Mesendoderm (in vitro differentiated cells): Measurements from ENCODE around the gene AFG3L2.

Source experiments
- DNase-seq: peaks from one replicate; pipeline ENCODE4 v3.0.0; 2013
- H2AK5ac ChIP-seq: 2 replicates; pipeline ENCODE4 v1.6.1; 2013; ENCODE audit warnings: low read length, inconsistent platforms
- H2BK120ac ChIP-seq: 2 replicates; pipeline ENCODE4 v1.6.1; 2013; ENCODE audit warnings: low read depth, mild to moderate bottlenecking, low read length, moderate library complexity, mixed read lengths
- H2BK15ac ChIP-seq: replicated peaks from 2 replicates; pipeline ENCODE4 v1.6.1; 2013; ENCODE audit warnings: low read depth, mild to moderate bottlenecking, moderate library complexity
- H2BK5ac ChIP-seq: 2 replicates; pipeline ENCODE4 v1.6.1; 2013; ENCODE audit warnings: low read length, inconsistent platforms
- H3K18ac ChIP-seq: 2 replicates; pipeline ENCODE4 v1.6.1; 2013; ENCODE audit warnings: mild to moderate bottlenecking, low read length, mixed read lengths
- H3K23ac ChIP-seq: one replicate; pipeline ENCODE4 v1.6.1; 2013; ENCODE audit warnings: low read length
- H3K27ac ChIP-seq: 2 replicates; pipeline ENCODE4 v1.5.1; 2013; ENCODE audit warnings: low read depth, mild to moderate bottlenecking, inconsistent platforms, low read length, moderate library complexity
- H3K27me3 ChIP-seq: 2 replicates; pipeline ENCODE4 v1.6.1; 2013; ENCODE audit warnings: low read length, control low read depth, mild to moderate bottlenecking, inconsistent platforms; ENCODE audit not compliant: insufficient read depth, poor library complexity
- H3K36me3 ChIP-seq: 2 replicates; pipeline ENCODE4 v1.6.1; 2013; ENCODE audit warnings: low read length, inconsistent platforms; ENCODE audit not compliant: control insufficient read depth, insufficient read depth
- H3K4ac ChIP-seq: one replicate; pipeline ENCODE4 v1.6.1; 2013; ENCODE audit warnings: low read depth, mild to moderate bottlenecking, low read length, moderate library complexity
- H3K4me1 ChIP-seq: 2 replicates; pipeline ENCODE4 v1.6.1; 2013; ENCODE audit warnings: low read depth, low read length, inconsistent platforms; ENCODE audit not compliant: control insufficient read depth
- H3K4me2 ChIP-seq: 2 replicates; pipeline ENCODE4 v1.6.1; 2013; ENCODE audit warnings: low read length
- H3K4me3 ChIP-seq: 2 replicates; pipeline ENCODE4 v1.5.1; 2013; ENCODE audit warnings: mild to moderate bottlenecking, low read length
- H3K56ac ChIP-seq: one replicate; pipeline ENCODE4 v1.6.1; 2013; ENCODE audit warnings: low read length
- H3K79me1 ChIP-seq: 2 replicates; pipeline ENCODE4 v1.6.1; 2013; ENCODE audit warnings: low read length, inconsistent platforms
- H3K79me2 ChIP-seq: 2 replicates; pipeline ENCODE4 v1.6.1; 2013; ENCODE audit warnings: mild to moderate bottlenecking, low read length; ENCODE audit not compliant: control insufficient read depth, insufficient read depth
- H3K9ac ChIP-seq: 2 replicates; pipeline ENCODE4 v1.6.1; 2013; ENCODE audit warnings: low read length, inconsistent platforms
- H4K5ac ChIP-seq: one replicate; pipeline ENCODE4 v1.6.1; 2013; ENCODE audit warnings: low read length
- H4K8ac ChIP-seq: one replicate; pipeline ENCODE4 v1.6.1; 2013; ENCODE audit warnings: low read depth, mild to moderate bottlenecking, control low read depth, low read length, moderate library complexity
- whole genome bisulfite sequencing: extraction: QIAGEN DNeasy Blood & Tissue Kit; methylation state at CpG from one replicate; pipeline ENCODE4 v1.1.7; 2013; ENCODE audit warnings: low lambda C conversion rate, missing lambda C conversion rate; ENCODE audit not compliant: insufficient coverage; ENCODE audit errors: extremely low coverage; 5-methylcytosine and 5-hydroxymethylcytosine counted together

Gene AFG3L2

DNA sequence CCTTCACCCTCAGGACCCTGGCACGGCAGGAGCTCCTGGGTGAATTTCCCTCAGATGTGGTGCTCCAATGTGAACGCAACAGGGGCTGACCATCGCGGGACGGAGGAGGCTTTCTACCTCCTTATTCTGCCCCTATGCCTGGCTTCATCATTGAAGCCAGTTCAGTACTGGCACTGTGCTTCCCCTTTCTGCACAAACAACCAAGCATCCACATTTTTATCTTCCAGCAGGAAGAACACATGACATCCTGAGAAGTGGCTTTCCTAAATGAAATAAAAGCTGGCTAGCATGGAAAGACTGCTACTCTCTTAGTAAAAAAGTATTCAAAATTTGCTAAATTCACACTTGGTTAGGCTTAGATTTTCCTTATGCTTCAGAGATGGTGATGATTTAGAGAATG, 24.8 kb downstream of the AFG3L2 start:
- no peaks in the 10 kb centered on the region for H3K27me3 ChIP-seq
- no peak overlapping the region for H3K4me2 ChIP-seq
- H3K4me1 ChIP-seq = no peaks in the 10 kb centered on the region
- no peak overlapping the region for H4K5ac ChIP-seq
- no peak overlapping the region for H2BK120ac ChIP-seq
- H3K18ac ChIP-seq = no peak overlapping the region
- peaks cover 15% of the 10 kb centered on the region for H3K36me3 ChIP-seq
- no peak overlapping the region for H3K9ac ChIP-seq
- no peak overlapping the region for H3K23ac ChIP-seq
- H3K4ac ChIP-seq = no peak overlapping the region
- H3K79me1 ChIP-seq = peaks cover 4% of the 10 kb centered on the region
- H3K4me3 ChIP-seq = no peak overlapping the region
- no peaks in the 10 kb centered on the region for H3K79me2 ChIP-seq
- H2BK5ac ChIP-seq = no peak overlapping the region
- DNase-seq = no peak
- H3K27ac ChIP-seq = no peak overlapping the region
- H2BK15ac ChIP-seq = no peak overlapping the region
- no peak overlapping the region for H4K8ac ChIP-seq
- H3K56ac ChIP-seq = no peak overlapping the region
- no peak overlapping the region for H2AK5ac ChIP-seq
- WGBS = no CpG with 5 or more reads among the region's 5 CpGs

DNA sequence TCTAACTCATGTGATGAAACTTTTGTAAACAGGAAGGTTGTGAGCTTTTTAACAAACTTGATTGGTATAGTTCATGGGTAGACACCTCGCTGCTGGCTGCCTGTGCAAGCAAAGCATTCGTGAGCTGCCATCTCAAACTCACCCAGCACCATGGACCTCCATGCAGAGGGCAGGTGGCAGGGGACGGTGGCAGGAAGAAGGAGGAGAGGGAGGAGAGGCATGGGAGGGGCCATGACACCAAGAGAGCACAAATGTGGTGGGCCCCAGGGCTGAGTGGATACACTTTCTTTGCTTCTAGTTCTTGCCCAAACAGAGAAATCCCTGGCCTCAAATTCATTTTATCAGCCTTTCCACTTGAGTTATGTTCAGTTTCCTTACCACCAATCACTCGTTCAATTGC, 29.1 kb downstream of the AFG3L2 start:
- Histone ChIP-seq H3K36me3 (peaks cover 21% of the 10 kb centered on the region), H3K79me2 (no peaks in the 10 kb centered on the region), H2BK5ac (no peak overlapping the region), H3K4ac (no peak overlapping the region), H3K27me3 (no peaks in the 10 kb centered on the region), H4K8ac (no peak overlapping the region), H2BK120ac (no peak overlapping the region), H4K5ac (no peak overlapping the region), H2AK5ac (no peak overlapping the region), H3K4me2 (no peak overlapping the region), H3K79me1 (no peaks in the 10 kb centered on the region), H3K23ac (no peak overlapping the region), H3K18ac (no peak overlapping the region), H3K4me3 (no peak overlapping the region), H3K4me1 (no peaks in the 10 kb centered on the region), H2BK15ac (no peak overlapping the region), H3K27ac (no peak overlapping the region), H3K9ac (no peak overlapping the region), H3K56ac (no peak overlapping the region)
- no CpG with 5 or more reads among the region's 4 CpGs for WGBS
- no peak for DNase-seq

DNA sequence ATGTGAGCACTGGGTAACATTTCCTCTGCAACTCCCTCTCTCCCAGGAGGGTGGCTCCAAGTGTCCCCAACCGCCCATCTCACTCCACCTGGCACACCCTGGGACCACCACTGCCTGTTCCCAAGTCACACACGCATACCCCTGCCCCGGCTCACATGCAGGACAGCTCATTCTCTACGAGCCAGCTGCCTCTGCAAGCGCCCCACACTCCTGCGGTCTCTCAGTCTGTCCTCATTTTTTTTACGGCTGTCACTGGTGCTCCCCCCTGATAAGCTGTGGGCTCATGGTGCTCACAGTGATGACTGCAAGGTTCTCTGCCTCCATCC, 30.8 kb downstream of the AFG3L2 start:
- no CpG with 5 or more reads among the region's 7 CpGs for WGBS
- Histone ChIP-seq H2AK5ac (no peak overlapping the region), H3K4me1 (no peaks in the 10 kb centered on the region), H3K4ac (no peak overlapping the region), H2BK5ac (no peak overlapping the region), H3K36me3 (peaks cover 25% of the 10 kb centered on the region), H3K4me3 (no peak overlapping the region), H3K18ac (no peak overlapping the region), H3K4me2 (no peak overlapping the region), H2BK15ac (no peak overlapping the region), H3K27ac (no peak overlapping the region), H3K9ac (no peak overlapping the region), H3K23ac (no peak overlapping the region), H4K5ac (no peak overlapping the region), H2BK120ac (no peak overlapping the region), H3K27me3 (no peaks in the 10 kb centered on the region), H4K8ac (no peak overlapping the region), H3K56ac (no peak overlapping the region), H3K79me1 (no peaks in the 10 kb centered on the region), H3K79me2 (no peaks in the 10 kb centered on the region)
- no peak for DNase-seq

DNA sequence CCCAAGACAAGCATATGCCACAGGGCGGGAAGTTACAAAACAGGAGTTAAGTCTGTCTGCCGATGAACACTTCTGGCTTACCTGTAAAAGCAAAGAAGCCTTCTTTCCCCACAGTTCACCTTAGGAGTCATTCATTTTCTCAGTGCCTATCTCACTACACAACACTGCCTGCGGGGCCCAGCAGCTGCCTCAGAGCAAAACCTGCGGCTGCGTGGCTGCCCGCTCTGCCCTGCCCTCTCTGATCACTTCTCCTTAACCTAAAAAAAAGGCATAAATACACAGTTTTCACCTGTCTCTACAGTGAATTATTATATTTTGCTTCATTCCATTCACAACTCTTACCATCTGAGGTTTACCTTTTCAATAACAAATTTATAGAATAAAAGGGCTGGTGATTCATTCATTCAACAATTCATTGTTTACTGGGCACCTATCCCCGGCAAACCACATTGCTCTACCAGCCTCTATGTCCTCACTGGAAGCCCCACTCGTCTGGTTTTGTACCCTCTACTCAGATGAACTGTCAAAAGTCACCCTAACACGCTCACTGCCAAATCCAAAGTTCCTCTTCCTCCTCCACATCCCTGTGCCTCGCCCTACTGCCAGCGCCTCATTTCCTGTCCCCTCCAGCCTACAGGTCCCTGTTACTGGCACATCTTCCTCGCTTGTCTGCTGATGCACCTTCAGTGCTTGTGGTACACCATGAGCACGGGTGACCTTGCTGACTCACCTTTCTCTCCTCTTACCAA, 31.4 kb downstream of the AFG3L2 start:
- Histone ChIP-seq H2BK5ac (no peak overlapping the region), H3K36me3 (peaks cover 25% of the 10 kb centered on the region), H3K4me2 (no peak overlapping the region), H3K27ac (no peak overlapping the region), H4K5ac (no peak overlapping the region), H2BK15ac (no peak overlapping the region), H2BK120ac (no peak overlapping the region), H3K4ac (no peak overlapping the region), H3K4me1 (no peaks in the 10 kb centered on the region), H3K56ac (no peak overlapping the region), H3K23ac (no peak overlapping the region), H3K27me3 (no peaks in the 10 kb centered on the region), H3K79me2 (no peaks in the 10 kb centered on the region), H2AK5ac (no peak overlapping the region), H3K9ac (no peak overlapping the region), H3K79me1 (no peaks in the 10 kb centered on the region), H3K18ac (no peak overlapping the region), H3K4me3 (no peak overlapping the region), H4K8ac (no peak overlapping the region)
- no peak for DNase-seq
- no CpG with 5 or more reads among the region's 13 CpGs for WGBS

DNA sequence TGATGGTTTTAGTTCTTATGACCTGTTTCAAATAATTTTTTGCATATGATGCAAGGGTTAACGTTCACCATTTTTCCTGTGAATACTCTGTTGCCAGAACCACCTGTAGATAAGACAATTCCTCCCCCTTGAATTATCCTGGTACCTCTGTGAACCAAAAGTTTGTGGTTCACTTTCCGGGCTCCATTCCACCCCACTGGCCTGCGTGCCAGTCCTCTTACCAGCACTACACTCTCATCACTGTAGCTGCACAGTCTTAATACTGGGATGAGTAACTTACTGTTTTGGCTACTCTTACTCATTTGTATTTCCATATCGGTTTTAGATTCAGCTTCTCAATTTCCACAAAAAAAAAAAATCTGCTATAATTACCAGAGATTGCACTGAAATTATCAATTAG, 34.4 kb downstream of the AFG3L2 start:
- no peak overlapping the region for H3K18ac ChIP-seq
- H3K36me3 ChIP-seq = peaks cover 20% of the 10 kb centered on the region
- H3K4me2 ChIP-seq = no peak overlapping the region
- H2AK5ac ChIP-seq = no peak overlapping the region
- no peak for DNase-seq
- H3K4me3 ChIP-seq = no peak overlapping the region
- H4K5ac ChIP-seq = no peak overlapping the region
- WGBS = no CpG with 5 or more reads among the region's 4 CpGs
- no peak overlapping the region for H4K8ac ChIP-seq
- H2BK5ac ChIP-seq = no peak overlapping the region
- H3K23ac ChIP-seq = no peak overlapping the region
- no peaks in the 10 kb centered on the region for H3K4me1 ChIP-seq
- no peaks in the 10 kb centered on the region for H3K27me3 ChIP-seq
- H3K79me2 ChIP-seq = no peaks in the 10 kb centered on the region
- no peaks in the 10 kb centered on the region for H3K79me1 ChIP-seq
- H3K27ac ChIP-seq = no peak overlapping the region
- no peak overlapping the region for H2BK120ac ChIP-seq
- H2BK15ac ChIP-seq = no peak overlapping the region
- H3K56ac ChIP-seq = no peak overlapping the region
- H3K9ac ChIP-seq = no peak overlapping the region
- no peak overlapping the region for H3K4ac ChIP-seq
